IMR-90 (cell line): Measurements from ENCODE around the gene ROPN1B. TPM values are rescaled to one million over a fixed set of nuclear protein-coding genes. Genes with fewer than 3 reads are reported as not detected.
A peak's percentile ranks its signal among the peaks of the same experiment; 100 is the strongest.

Experiments
- ATAC-seq: fragments of 200-7000 bp; cut with Tn5 transposase; 2 replicates; pipeline ENCODE4 v1.9.1; 2020; ENCODE audit warnings: low read depth, mild to moderate bottlenecking, moderate library complexity
- BruUV-seq: library from RNA; stranded (reverse); fragments of 400-500 nt; replicated peaks from 2 replicates; lab custom pipeline; 2021; lab: Mats Ljungman, UMichigan
- CTCF ChIA-PET: fragments of 300-600 bp; formaldehyde crosslinking; extraction: SDS; loops from one replicate; lab custom pipeline; 2021; ENCODE audit warnings: antibody characterized with exemption; lab: Yijun Ruan, JAX
- POLR2A ChIA-PET: fragments of 300-600 bp; sonication (Branson Sonifier 250); formaldehyde crosslinking; loops from one replicate; lab custom pipeline; 2022; ENCODE audit warnings: antibody characterized with exemption; ENCODE audit not compliant: unreplicated experiment; lab: Charles Lee
- DNase-seq: peaks from one replicate; pipeline ENCODE4 v3.0.0; 2013
- H2AFZ ChIP-seq: replicated peaks from 2 replicates; pipeline ENCODE3; 2013; ENCODE audit warnings: low read length, mild to moderate bottlenecking; ENCODE audit not compliant: poor library complexity
- H2AK5ac ChIP-seq: 2 replicates; pipeline ENCODE4 v1.6.1; 2013; ENCODE audit warnings: low read depth, low read length, inconsistent platforms
- H2AK9ac ChIP-seq: replicated peaks from 2 replicates; pipeline ENCODE3; 2013; ENCODE audit warnings: mild to moderate bottlenecking, low read depth, low read length, moderate library complexity; ENCODE audit not compliant: poor library complexity
- H2BK120ac ChIP-seq: 2 replicates; pipeline ENCODE4 v1.6.1; 2013; ENCODE audit warnings: low read depth, low read length, inconsistent platforms
- H2BK15ac ChIP-seq: 3 replicates; pipeline ENCODE4 v1.6.1; 2013; ENCODE audit warnings: low read depth, low read length, inconsistent platforms
- H2BK20ac ChIP-seq: 2 replicates; pipeline ENCODE4 v1.6.1; 2013; ENCODE audit warnings: low read depth, mild to moderate bottlenecking, inconsistent platforms, low read length, moderate library complexity
- H2BK5ac ChIP-seq: 2 replicates; pipeline ENCODE4 v1.6.1; 2013; ENCODE audit warnings: mild to moderate bottlenecking, low read depth, low read length, inconsistent platforms; ENCODE audit not compliant: poor library complexity, severe bottlenecking
- H3K14ac ChIP-seq: replicated peaks from 2 replicates; pipeline ENCODE4 v1.6.1; 2013; ENCODE audit warnings: low read depth, low read length, inconsistent platforms
- H3K18ac ChIP-seq: 2 replicates; pipeline ENCODE4 v1.6.1; 2013; ENCODE audit warnings: low read depth, low read length, control low read depth
- H3K23ac ChIP-seq: 2 replicates; pipeline ENCODE4 v1.6.1; 2013; ENCODE audit warnings: low read depth, low read length, inconsistent platforms
- H3K27ac ChIP-seq: 2 replicates; pipeline ENCODE4 v1.5.1; 2013; ENCODE audit warnings: mild to moderate bottlenecking, control low read depth, low read length; ENCODE audit not compliant: insufficient read depth
- H3K27me3 ChIP-seq: 2 replicates; pipeline ENCODE4 v1.6.1; 2013; ENCODE audit warnings: low read length; ENCODE audit not compliant: control insufficient read depth, insufficient read depth
- H3K36me3 ChIP-seq: 2 replicates; pipeline ENCODE4 v1.6.1; 2013; ENCODE audit warnings: low read length, mixed read lengths; ENCODE audit not compliant: control insufficient read depth, insufficient read depth
- H3K4ac ChIP-seq: 2 replicates; pipeline ENCODE4 v1.6.1; 2013; ENCODE audit warnings: low read depth, low read length, inconsistent platforms
- H3K4me1 ChIP-seq: 2 replicates; pipeline ENCODE4 v1.6.1; 2013; ENCODE audit warnings: low read length, mixed read lengths; ENCODE audit not compliant: control insufficient read depth, insufficient read depth
- H3K4me2 ChIP-seq: 2 replicates; pipeline ENCODE4 v1.6.1; 2013; ENCODE audit warnings: low read depth, mild to moderate bottlenecking, control low read depth, low read length, moderate library complexity
- H3K4me3 ChIP-seq: 2 replicates; pipeline ENCODE4 v1.5.1; 2013; ENCODE audit warnings: low read depth, mild to moderate bottlenecking, control low read depth, low read length, moderate library complexity; ENCODE audit not compliant: insufficient read depth
- H3K56ac ChIP-seq: 2 replicates; pipeline ENCODE4 v1.6.1; 2013; ENCODE audit warnings: low read length, inconsistent platforms; ENCODE audit not compliant: insufficient read depth; ENCODE audit errors: extremely low read depth
- H3K79me1 ChIP-seq, 2 experiments: 2 replicates each; pipeline ENCODE4 v1.6.1; 2013; ENCODE audit warnings: low read length in 2 of 2, inconsistent platforms in 1 of 2, low read depth in 1 of 2
- H3K9ac ChIP-seq: 2 replicates; pipeline ENCODE4 v1.6.1; 2013; ENCODE audit warnings: low read depth, low read length, control low read depth
- H3K9me1 ChIP-seq: 2 replicates; pipeline ENCODE4 v1.6.1; 2013; ENCODE audit warnings: low read length, inconsistent platforms; ENCODE audit not compliant: insufficient read depth
- H3K9me3 ChIP-seq: 2 replicates; pipeline ENCODE4 v1.6.1; 2013; ENCODE audit warnings: low read length; ENCODE audit not compliant: control insufficient read depth, insufficient read depth
- H4K20me1 ChIP-seq: 2 replicates; pipeline ENCODE4 v1.6.1; 2013; ENCODE audit warnings: low read length, inconsistent platforms; ENCODE audit not compliant: insufficient read depth
- H4K5ac ChIP-seq: 2 replicates; pipeline ENCODE4 v1.6.1; 2013; ENCODE audit warnings: mild to moderate bottlenecking, low read depth, low read length, control low read depth
- H4K8ac ChIP-seq, 2 experiments: 2 replicates each; pipeline ENCODE4 v1.6.1; 2013; ENCODE audit warnings: low read depth in 2 of 2, low read length in 2 of 2, control low read depth in 1 of 2, inconsistent platforms in 1 of 2
- H4K91ac ChIP-seq: 2 replicates; pipeline ENCODE4 v1.6.1; 2013; ENCODE audit warnings: low read depth, low read length, inconsistent platforms; ENCODE audit not compliant: insufficient read depth
- BHLHE40 ChIP-seq: fragments of 150-350 bp; IDR thresholded peaks from 2 replicates; pipeline ENCODE4 v1.6.1; 2016; ENCODE audit warnings: mild to moderate bottlenecking, low read depth, low read length
- CEBPB ChIP-seq: IDR thresholded peaks from 2 replicates; pipeline ENCODE4 v1.6.1; 2012; ENCODE audit warnings: low read depth, low read length, improper control_type of control experiment
- CHD1 ChIP-seq: IDR thresholded peaks from 2 replicates; pipeline ENCODE4 v1.6.1; 2012; ENCODE audit warnings: low read depth, low read length, improper control_type of control experiment
- NFE2L2 ChIP-seq: fragments of 150-350 bp; IDR thresholded peaks from 2 replicates; pipeline ENCODE4 v1.6.1; 2016; ENCODE audit warnings: low read depth, mild to moderate bottlenecking, low read length
- POLR2A ChIP-seq: IDR thresholded peaks from 2 replicates; pipeline ENCODE4 v1.6.1; 2012; ENCODE audit warnings: mild to moderate bottlenecking, low read depth, low read length
- RFX5 ChIP-seq: IDR thresholded peaks from 2 replicates; pipeline ENCODE4 v1.8.0; 2012; ENCODE audit warnings: low read depth, mild to moderate bottlenecking, low read length, moderate library complexity
- WGBS, 2 experiments: methylation state at CpG; one replicate each; pipeline versions ENCODE4 v1.1.5 to v1.1.7; 2013; ENCODE audit warnings: missing lambda C conversion rate in 2 of 2; ENCODE audit not compliant: insufficient read length in 1 of 2; ENCODE audit errors: extremely low coverage in 2 of 2; 5-methylcytosine and 5-hydroxymethylcytosine counted together
- dilution Hi-C: fragments of 300-500 bp; cut with HindIII; formaldehyde crosslinking; loops from one replicate; pipeline ENCODE4 v1.14.3; 2018; ENCODE audit warnings: low sequenced_read_pairs; ENCODE audit not compliant: unreplicated experiment
- in situ Hi-C: fragments of 300-500 bp; cut with MboI; formaldehyde crosslinking; loops from 3 replicates; pipeline ENCODE4 v1.14.3; 2019; ENCODE audit warnings: low sequenced_read_pairs, inconsistent platforms, mixed read lengths
- intact Hi-C: fragments of 100-400 bp; cut with micrococcal nuclease; formaldehyde crosslinking; loops from 2 replicates; pipeline ENCODE4 v1.10.0; 2022
- polyA plus RNA-seq, 3 experiments: library from polyadenylated mRNA; depleted of rRNA; stranded (reverse); fragments of >200 nt; gene quantifications; 2 replicates each; pipeline ENCODE4 v1.2.3, GENCODE V29; 2012; ENCODE audit warnings: low replicate concordance in 1 of 3
- total RNA-seq: library from RNA; depleted of rRNA; stranded (reverse); fragments of >200 nt; gene quantifications from 2 replicates; pipeline ENCODE4 v1.2.3, GENCODE V29; 2012
- TF ChIP-seq, protein P1 (sequence below): conservative IDR thresholded peaks from 2 replicates; pipeline ENCODE4 v1.5.1; 2012; ENCODE audit warnings: mild to moderate bottlenecking, low read depth, low read length, improper control_type of control experiment

Gene ROPN1B
- total and polyA plus RNA-seq, 2 of the 4 experiments (the other 2 are of a cell fraction), result not detected

DNA sequence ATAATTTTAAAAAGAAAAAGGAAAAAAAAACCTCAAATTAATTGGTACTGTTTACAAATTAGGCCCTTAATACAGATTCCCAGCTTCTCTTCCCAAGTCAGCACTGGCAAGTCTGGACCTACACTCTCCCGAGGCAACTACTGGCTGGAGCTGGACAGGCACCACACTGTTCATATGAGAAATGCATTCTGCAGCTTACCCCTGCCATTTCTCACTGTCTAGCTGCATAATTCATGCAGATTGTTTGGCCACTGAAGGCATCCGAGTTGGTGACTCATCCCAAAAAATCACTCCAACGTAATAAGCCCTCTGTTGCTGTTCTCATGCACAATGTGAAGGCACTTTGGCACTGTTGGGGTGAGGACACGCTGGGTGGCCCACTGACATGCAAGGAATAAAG lies 45.3 kb downstream of the ROPN1B start:
- no peaks in the 10 kb centered on the region for H4K20me1 ChIP-seq
- peak; percentile 78 for ATAC-seq
- H2AK9ac ChIP-seq, result peak overlapping the region; percentile 11
- no TSS peak for BruUV-seq
- H3K4me1 ChIP-seq, result peaks cover 6% of the 10 kb centered on the region; the same call in 1 of the 2 replicates
- H3K9me1 ChIP-seq, result peaks cover 3% of the 10 kb centered on the region; the same call in 1 of the 2 replicates
- intact Hi-C loops (no loop called here), in situ Hi-C loops (no loop called here), dilution Hi-C loops (no loop called here)
- no peak overlapping the region for H3K9ac ChIP-seq
- H3K18ac ChIP-seq, result no peak overlapping the region
- H3K27me3 ChIP-seq, result no peaks in the 10 kb centered on the region
- no peak overlapping the region for H2BK120ac ChIP-seq
- H4K91ac ChIP-seq, result no peak overlapping the region
- no peaks in the 10 kb centered on the region for H3K79me1 ChIP-seq
- DNase-seq, result peak; percentile 54
- H3K36me3 ChIP-seq, result peaks cover 3% of the 10 kb centered on the region
- no peak overlapping the region for H3K56ac ChIP-seq
- no peak overlapping the region for H4K8ac ChIP-seq
- no peak overlapping the region for H3K27ac ChIP-seq
- no peak overlapping the region for H4K5ac ChIP-seq
- TF ChIP-seq, protein P1, sequence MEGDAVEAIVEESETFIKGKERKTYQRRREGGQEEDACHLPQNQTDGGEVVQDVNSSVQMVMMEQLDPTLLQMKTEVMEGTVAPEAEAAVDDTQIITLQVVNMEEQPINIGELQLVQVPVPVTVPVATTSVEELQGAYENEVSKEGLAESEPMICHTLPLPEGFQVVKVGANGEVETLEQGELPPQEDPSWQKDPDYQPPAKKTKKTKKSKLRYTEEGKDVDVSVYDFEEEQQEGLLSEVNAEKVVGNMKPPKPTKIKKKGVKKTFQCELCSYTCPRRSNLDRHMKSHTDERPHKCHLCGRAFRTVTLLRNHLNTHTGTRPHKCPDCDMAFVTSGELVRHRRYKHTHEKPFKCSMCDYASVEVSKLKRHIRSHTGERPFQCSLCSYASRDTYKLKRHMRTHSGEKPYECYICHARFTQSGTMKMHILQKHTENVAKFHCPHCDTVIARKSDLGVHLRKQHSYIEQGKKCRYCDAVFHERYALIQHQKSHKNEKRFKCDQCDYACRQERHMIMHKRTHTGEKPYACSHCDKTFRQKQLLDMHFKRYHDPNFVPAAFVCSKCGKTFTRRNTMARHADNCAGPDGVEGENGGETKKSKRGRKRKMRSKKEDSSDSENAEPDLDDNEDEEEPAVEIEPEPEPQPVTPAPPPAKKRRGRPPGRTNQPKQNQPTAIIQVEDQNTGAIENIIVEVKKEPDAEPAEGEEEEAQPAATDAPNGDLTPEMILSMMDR, result no peak
- TF ChIP-seq CEBPB (no peak), BHLHE40 (no peak), POLR2A (no peak), RFX5 (no peak), CHD1 (no peak), NFE2L2 (no peak)
- no peak overlapping the region for H3K23ac ChIP-seq
- H2AK5ac ChIP-seq, result no peak overlapping the region
- H3K4me2 ChIP-seq, result no peak overlapping the region
- H3K4me3 ChIP-seq, result no peak overlapping the region
- H2BK20ac ChIP-seq, result no peak overlapping the region
- ChIA-PET POLR2A (no interaction called here), CTCF (no interaction called here)
- no peak overlapping the region for H3K4ac ChIP-seq
- no peak overlapping the region for H3K14ac ChIP-seq
- H2AFZ ChIP-seq, result peak overlapping the region; percentile 34
- 100% methylated on average over 1 of the region's 4 CpGs; no CpG with 5 or more reads in 1 of the 2 experiments for WGBS, 2 experiments
- H3K9me3 ChIP-seq, result no peaks in the 10 kb centered on the region
- H2BK5ac ChIP-seq, result no peak overlapping the region
- H2BK15ac ChIP-seq, result no peak overlapping the region
